ENCODE results near the gene LCN12.

Gene LCN12

DNA sequence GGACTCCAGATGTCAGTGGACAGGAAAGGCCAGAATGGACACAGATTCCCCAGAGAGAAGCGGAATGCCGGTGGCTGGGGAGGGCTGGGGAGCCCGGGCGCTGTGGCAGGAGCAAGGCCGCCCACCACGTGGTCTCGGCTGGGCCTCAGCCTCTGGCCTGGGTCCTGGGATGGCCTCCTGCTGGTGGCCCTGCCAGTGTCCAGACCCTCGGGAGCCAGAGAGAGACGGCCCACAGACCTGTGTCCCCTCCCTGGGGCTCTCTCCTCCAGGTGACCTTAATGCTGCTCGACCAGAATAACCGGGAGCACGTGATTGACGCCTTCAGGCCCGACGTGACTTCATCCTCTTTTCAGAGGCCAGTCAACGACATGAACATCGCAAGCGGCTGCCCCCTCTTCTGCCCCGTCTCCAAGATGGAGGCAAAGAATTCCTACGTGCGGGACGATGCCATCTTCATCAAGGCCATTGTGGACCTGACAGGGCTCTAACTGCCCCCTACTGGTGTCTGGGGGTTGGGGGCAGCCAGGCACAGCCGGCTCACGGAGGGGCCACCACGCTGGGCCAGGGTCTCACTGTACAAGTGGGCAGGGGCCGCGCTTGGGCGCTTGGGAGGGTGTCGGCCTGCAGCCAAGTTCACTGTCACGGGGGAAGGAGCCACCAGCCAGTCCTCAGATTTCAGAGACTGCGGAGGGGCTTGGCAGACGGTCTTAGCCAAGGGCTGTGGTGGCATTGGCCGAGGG, 26.5 kb upstream of the LCN12 start:
- in situ Hi-C loops (cut with MboI; ENCODE audit: low pct_unique_long_range_greater_than_20kb, low sequenced_read_pairs), result no loop called here
- DNase-seq, result no peak

DNA sequence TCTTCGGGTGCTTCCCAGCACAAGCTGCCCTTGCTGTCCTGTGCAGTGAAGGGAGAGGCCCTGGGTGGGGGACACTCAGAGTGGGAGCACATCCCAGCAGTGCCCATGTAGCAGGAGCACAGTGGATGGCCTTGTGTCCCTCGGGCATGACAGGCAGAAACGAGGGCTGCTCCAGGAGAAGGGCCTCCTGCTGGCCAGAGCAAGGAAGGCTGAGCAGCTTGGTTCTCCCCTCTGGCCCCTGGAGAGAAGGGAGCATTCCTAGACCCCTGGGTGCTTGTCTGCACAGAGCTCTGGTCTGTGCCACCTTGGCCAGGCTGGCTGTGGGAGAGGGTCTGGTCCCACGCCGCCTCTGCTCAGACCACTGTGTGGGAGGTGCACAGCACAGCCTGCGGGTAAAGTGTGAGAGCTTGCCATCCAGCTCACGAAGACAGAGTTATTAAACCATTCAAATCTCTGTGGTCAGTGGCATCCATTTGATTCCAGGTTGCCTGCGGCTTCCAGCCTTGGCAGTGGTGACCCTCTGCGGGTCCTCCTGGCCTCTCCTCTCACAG, 25.8 kb upstream of the LCN12 start:
- in situ Hi-C loops (cut with MboI; ENCODE audit: low pct_unique_long_range_greater_than_20kb, low sequenced_read_pairs), result no loop called here
- no peak for DNase-seq

DNA sequence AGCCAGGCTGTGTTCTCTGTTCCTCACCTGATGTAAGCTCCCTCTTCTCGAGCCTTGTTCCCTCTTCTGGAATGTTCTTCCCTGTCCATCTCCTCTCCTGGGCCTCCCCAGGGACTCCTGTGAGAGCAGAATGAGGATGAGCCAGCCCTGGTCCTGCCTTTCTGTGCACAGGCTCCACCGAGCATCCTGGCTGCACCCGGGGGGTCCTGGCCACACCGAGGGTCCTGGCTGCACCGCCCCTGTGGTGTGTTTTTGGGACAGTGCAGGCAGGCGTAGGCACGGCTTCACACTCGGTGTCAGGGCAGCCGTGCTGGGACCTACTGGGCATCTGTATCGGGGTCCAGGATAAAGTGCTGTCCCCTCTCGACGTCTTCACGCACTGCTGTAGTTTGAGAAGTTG, 25.3 kb upstream of the LCN12 start:
- no peak for DNase-seq
- in situ Hi-C loops (cut with MboI; ENCODE audit: low pct_unique_long_range_greater_than_20kb, low sequenced_read_pairs), result no loop called here

DNA sequence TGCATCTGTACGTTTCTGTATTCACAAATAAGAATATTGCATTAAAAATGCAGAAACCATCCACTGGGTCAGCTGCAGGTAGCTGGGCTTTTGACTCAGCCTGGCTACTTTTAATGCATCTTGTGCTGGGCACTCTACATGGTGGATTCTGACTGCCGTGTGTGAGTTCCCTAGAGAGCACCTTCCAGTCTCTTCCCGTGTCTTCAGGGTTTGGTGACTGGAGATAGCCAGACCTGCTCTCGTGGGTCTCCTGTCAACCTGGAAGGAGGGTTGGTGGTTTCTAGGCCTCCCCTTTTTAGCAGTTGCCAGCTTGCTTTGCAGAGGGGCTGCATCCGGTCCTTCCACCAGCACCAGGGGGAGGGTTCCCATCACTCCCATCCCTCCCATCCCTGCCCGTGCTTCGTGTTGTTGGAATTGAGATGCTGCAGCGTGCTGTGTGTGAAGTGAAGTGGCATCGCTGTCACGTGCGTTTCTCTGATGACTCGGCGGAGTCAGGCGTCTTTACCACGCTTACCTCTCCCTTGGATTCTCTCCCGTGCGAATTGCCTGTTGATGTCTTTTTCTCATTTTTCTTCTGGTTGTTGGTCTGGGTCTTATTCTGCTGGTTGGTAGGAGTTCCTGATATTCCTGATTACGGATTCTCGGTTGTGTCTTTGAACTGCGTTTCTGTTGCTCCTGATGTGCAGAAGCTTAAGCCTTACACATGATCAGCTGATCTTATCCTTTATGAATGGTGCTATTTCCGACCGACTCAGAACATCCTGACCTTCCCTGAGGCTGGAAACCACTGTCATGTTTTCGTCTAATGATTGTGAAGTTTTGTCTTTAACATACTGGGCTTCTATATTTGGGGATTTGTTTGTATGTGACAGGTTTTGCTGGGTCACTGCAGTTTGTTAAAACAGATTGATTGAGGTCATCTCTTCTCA, 24.5 kb upstream of the LCN12 start:
- no peak for DNase-seq
- in situ Hi-C loops (cut with MboI; ENCODE audit: low pct_unique_long_range_greater_than_20kb, low sequenced_read_pairs), result no loop called here

DNA sequence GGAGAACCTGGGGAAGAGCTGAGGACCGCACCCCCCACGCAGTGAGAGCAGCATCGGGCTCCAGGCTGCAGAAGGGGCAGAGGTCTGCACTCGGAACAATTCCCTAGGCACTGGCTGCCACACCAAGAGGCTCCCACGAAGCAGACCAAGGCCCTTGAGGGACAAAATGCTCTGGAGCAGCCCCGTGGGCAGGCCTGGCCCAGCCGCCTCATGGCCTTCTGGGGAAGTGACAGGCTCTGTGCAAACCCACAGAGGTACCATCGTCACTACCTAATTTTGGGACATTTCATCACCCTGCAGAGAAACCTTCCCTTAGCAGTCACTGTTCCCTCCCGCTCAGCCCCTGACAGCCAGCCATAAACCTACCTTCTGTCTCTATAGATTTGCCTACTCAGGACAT, 23.5 kb upstream of the LCN12 start:
- in situ Hi-C loops (cut with MboI; ENCODE audit: low pct_unique_long_range_greater_than_20kb, low sequenced_read_pairs), result no loop called here
- DNase-seq, result no peak

DNA sequence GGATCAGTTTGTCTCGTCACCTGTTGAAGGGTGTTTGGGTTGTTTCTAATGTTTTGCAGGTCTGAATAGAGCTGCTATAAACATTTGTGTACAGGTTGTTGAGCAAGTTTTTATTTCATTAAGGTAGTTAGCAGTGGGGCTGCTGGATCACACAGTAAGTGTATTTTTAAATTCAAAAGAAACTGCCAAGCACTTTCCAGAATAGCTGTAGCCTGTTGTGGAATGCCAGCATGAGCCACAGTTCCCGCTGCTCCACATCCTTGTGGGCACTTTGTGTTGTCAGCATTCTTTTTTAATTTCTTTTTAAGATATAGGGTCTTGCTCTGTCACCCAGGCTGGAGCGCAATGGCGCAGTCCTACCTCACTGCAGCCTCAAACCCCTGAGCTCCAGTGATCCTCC, 22.1 kb upstream of the LCN12 start:
- no peak for DNase-seq
- in situ Hi-C loops (cut with MboI; ENCODE audit: low pct_unique_long_range_greater_than_20kb, low sequenced_read_pairs), result no loop called here

DNA sequence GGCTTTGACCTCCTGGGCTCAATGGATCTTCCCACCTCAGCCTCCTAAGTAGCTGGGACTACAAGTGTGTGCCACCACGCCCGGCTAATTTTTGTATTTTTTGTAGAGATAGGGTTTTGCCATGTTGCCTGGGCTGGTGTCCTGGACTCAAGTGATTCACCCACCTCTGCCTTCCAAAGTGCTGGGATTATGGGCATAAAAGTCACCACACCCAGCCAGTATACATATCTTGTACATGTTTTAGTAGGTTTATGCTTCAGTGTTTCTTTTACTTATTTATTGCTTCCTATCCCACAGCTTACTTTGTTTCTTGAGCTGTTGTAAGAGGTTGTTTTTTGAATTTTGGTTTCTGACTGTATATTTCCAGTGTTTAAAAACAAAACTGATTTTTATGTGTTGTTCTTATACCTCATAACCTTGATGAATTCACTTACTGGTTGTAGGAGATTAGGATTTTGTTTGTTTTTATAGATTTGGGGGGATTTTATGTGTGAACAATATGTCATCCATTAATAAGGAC, 20.4 kb upstream of the LCN12 start:
- DNase-seq, result no peak
- in situ Hi-C loops (cut with MboI; ENCODE audit: low pct_unique_long_range_greater_than_20kb, low sequenced_read_pairs), result no loop called here

DNA sequence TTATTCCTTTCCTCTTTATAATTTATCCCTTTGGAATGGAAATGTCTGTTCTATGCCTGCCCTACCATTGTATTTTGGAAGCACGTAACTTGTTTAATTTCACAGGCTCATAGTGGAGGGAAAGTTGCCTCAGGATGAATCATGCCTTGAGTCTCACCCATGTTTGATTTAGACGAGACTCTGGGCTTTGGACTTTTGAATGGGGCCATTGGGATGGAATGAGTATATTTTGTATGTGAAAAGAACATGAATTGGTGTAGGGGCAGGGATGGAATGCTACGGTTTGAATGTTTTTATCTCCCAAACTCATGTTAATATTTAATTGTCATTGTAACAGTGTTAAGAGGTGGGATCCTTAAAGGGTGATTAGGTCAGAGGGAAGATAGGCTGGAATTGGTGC, 17.8 kb upstream of the LCN12 start:
- in situ Hi-C loops (cut with MboI; ENCODE audit: low pct_unique_long_range_greater_than_20kb, low sequenced_read_pairs), result no loop called here
- DNase-seq, result no peak

DNA sequence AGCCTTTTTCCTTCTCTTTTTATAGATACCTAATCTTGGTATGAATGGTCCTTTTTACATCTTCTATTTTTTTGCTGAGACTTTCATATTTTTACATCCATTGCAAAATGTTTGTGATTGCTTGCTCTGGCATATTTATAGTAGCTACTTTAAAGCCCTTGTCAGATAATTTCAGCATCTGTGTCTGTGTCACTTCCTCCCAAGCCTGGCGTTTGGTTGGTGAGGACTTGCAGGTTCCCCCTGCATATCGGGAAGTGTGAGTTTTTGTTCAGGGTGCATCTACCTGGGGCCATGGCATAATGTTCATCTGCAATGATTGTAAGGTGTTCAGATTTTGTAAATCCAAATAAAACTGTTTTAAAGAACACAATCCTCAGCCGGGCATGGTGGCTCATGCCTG, 16.4 kb upstream of the LCN12 start:
- in situ Hi-C loops (cut with MboI; ENCODE audit: low pct_unique_long_range_greater_than_20kb, low sequenced_read_pairs), result no loop called here
- no peak for DNase-seq

DNA sequence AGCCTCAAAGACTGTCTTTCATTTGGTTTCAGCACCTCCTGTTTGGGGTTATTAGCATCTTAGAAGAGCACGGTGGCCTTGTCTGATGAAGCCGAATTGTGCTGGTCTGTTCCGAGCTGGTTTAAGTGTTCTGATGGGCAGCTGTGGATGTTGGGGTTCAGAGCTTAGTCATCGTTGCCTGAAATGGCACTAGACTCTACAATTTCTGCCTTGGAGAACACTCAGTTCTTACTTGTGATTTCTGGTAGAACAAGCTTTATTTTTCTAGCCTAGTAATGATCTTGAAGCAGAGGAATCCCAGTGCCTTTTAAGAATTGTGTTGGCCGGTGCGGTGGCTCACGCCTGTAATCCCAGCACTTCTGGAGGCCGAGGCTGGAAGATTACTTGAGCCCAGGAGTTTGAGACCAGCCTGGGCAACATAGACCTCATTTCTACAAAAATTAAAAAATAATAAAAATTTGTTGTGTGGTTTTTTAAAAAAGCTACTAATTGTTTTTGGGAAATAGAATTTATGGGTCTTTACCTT, 15.4 kb upstream of the LCN12 start:
- in situ Hi-C loops (cut with MboI; ENCODE audit: low pct_unique_long_range_greater_than_20kb, low sequenced_read_pairs), result no loop called here
- DNase-seq, result no peak

DNA sequence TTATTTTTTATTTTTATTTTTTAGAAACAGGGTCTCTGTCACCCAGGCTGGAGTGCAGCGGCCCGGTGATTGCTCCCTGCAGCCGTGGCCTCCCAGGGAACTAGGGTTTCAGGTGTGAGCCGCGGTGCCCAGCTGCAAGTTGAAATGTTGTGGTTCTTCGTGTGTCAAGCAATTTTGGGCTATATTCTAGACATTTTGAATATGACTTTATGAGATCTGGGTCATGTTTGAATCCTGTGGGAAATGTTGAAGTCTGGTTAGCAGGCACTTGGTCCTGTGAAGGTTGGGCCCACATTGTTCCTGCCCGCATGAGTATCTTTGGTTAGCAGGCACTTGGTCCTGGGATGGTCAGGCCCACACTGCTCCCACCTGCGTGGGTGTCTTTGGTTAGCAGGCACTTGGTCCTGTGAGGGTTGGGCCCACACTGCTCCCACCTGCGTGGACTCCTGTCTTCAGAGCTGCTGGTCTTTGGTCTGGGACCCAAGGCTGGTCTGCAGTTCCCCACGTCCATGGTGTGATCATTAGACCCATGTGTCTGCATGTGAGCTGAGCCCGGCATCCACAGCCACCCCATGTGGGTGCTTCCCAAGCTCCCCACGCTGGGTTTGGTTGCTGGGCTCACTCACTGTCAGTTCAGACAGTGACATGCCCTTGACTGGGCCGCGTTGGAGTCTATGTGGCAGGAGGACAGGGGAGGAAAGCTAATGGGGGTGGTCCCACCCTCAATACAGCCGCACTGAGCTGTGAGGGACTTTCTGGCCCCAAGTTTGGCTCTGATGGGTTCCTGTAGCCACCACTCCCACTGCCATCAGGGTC, 14.7 kb upstream of the LCN12 start:
- in situ Hi-C loops (cut with MboI; ENCODE audit: low pct_unique_long_range_greater_than_20kb, low sequenced_read_pairs), result no loop called here
- DNase-seq, result no peak

DNA sequence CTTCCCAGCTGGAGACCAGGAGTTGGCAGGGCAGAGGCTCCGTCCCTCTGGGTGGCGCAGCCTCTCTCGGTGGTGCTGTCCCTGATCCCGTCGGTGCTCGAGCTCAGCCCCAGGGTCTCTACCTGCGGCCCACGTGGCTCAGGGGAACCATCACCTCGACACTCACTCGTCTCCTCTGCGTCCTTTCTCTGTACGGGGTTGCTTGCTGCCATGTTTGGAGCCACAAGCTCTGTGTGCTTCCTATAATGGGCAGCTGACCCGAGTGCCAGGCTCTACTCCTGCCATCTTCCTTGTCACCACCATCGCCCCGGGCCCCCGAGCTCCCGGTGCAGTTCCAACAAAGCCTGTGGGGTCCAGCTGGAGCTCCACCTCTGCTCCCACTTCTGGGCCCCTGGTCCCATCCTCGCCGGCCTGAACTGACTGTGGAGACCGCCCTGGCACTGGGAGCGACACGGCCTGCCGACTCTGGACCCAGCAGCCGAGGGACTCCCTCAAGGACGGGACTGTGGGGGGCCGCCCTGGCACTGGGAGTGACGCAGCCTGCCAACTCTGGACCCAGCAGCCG, 12.6 kb upstream of the LCN12 start:
- in situ Hi-C loops (cut with MboI; ENCODE audit: low pct_unique_long_range_greater_than_20kb, low sequenced_read_pairs), result no loop called here
- no peak for DNase-seq

DNA sequence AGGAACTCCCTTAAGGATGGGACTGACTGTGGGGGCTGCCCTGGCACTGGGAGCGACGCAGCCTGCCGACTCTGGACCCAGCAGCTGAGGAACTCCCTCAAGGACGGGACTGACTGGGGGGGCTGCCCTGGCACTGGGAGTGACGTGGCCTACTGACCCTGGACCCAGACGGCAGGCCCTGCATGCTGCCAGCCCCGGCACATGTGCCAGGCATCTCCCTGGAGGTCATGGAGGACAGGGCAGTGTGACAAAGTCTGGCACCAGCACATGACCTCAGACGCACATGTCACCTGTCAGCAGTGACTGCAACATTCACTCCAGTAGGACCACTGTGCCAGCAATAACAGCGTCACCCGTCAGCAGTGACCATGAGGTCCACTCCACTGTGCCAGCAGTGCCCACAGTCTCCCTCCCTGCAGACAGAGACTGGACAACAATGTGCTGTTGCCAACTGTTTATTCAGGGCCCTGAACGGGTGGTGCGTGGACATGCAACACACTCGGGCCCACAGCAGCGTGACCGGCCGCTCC, 12.0 kb upstream of the LCN12 start:
- in situ Hi-C loops (cut with MboI; ENCODE audit: low pct_unique_long_range_greater_than_20kb, low sequenced_read_pairs), result no loop called here
- DNase-seq, result no peak

DNA sequence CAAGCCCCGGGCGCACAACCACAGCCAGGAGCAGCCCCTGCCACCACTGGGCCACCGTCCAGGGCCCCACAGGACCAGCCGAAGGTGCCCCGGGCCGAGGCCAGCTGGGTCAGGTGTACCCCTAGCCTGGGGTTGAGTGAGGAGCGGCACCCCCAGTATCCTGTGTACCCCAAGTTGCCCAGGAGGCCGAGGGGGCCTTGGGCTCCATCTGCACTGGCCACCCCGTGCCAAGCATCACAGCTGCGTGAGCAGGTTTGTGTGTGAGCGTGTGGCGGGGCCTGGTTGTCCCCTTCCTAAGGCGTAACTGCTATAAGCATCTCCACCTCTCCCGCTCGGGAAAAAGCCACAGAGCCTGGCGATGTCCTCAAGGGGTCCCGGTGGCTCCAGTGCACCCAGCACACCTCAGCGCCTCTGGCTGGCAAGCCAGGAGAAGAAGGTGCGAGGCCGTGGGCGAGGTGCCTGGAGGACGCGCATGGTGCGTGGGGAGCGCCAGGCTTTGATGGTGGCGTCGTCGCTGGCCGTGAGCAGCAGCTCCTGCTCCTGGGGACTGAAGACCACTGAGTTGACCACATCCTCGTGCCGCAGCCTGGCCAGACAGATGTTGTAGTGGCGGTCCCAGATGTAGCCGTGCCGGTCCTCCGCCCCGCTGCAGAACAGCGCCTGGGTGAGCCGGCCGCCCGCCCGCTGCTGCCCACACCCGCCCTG, 11.4 kb upstream of the LCN12 start:
- DNase-seq, result no peak
- in situ Hi-C loops (cut with MboI; ENCODE audit: low pct_unique_long_range_greater_than_20kb, low sequenced_read_pairs), result no loop called here

DNA sequence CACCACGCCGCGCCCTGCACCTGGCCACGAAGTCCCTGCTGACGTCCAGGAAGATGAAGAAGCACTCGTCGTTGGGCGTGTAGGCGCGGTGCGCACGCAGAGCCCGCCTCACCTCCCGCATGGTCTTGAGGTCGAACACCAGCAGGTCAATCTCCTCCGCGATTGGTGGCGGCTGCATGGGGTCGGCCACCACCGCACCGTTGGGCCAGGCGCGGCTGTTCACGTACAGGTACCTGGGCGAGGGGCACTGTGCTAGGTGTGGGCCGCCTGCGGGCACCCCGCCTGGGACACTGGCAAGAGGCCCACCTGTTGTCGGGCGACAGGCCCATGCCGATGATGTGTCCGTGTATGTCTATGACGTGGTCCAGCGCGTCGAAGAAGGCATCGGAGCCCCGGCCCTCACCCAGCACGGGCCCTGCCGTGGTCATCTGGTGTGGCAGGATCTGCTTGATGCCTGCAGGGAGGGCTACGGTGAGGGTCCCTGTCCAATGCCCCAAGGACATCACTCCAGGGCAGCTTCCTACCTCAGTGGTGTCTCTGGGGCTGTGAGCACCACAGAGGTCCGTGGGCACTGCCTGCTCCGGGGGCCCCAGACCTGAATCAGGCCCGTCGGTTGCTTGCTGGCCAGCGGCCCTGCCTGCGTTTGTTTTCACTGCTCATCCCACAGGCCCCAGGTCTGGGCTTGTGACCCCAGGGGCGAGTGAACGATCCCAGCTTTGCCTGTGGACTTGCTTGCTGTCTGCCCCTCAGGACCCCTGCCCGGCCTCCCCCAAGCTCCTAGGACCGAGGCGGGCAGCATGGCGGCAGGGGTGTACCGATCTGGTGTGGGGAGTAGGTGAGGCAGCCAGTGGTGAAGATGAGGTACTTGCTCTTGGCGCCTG, 10.6 kb upstream of the LCN12 start:
- in situ Hi-C loops (cut with MboI; ENCODE audit: low pct_unique_long_range_greater_than_20kb, low sequenced_read_pairs), result no loop called here
- no peak for DNase-seq

DNA sequence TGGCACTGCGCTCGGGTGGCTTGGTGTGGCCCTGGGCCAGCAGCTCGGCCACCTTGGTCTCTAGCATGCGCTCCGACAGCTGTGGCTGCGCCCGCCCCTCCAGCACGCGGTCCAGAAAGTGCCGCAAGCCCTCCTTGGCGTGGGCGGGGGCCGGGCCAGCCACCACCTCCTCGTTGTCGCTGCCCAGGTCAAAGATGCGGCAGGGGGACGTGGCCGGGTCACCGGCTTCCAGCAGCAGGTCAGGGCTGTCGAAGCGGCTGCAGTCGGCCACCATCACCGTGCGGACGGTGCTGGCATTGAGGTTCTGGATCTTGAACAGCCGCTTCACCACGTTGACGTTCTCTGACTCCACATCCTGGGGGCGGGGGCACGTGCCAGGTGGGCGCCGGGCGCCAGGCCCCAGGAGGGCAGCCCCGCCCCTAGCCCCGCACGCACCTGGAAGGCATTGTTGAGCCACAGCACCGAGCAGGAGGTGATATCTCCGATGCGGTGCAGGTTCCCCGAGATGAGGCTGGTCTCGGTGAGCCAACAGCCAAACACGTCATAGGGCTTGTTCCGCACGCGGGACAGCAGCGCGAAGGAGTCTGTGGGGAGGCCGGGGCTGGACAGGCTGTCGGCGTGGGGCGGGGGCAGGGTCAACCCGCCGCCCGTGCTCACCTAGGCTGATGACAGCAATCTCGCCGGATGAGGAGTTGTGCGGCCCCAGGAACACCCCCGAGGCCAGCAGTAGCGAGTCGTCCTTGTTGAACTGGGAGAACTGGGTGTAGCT, 9.8 kb upstream of the LCN12 start:
- in situ Hi-C loops (cut with MboI; ENCODE audit: low pct_unique_long_range_greater_than_20kb, low sequenced_read_pairs), result no loop called here
- DNase-seq, result no peak

All from KBM-7 (cell line).